ENCODE measurements around the gene SLC25A26.

The SLC25A26 gene

DNA sequence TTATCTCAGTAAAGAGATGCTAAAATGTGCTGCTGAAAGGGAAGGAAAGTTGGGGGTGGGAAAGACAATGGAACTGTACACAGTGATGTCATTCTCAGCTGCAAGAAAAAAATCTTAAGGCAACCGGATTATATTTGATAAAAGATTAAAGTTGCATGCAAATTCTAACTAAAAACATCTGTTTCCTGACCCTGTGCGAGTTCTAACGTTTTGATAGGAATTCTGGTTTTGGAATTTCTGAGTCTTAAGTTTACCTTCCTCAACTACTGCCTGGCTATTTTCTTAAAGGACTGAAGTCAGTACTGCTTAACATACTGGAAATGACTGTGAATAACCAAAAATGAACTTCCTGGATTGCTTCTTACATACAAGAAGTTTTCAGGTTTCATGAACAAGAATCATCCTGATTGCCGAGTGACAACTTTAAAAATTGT lies 115.5 kb downstream of the SLC25A26 start:
- no peak for FAIRE-seq

- FAIRE-seq, result no peak
These were observed 118.1 kb downstream of the SLC25A26 start for GRCh38 chr3:66338927-66339326.

- no peak for FAIRE-seq
These were observed 122.0 kb downstream of the SLC25A26 start for GRCh38 chr3:66342717-66343356.

DNA sequence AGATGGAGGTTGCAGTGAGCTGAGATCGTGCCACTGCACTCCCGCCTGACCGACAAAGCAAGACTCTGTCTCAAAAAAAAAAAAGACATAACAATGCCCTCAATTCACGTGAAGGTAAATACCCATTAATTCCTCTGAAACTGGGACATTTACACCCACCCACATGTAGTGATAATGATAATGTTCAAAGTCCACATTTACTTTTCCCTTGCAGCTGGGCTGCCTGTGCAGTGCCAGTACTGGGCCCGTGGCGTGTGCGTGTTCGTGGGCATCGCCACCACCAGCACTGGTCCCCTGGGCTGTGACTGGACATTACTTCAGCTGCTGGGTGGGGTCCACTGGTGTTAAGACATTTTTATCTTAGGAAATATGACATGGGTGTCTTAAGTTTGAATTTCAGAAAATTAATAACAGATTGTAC lies 123.6 kb downstream of the SLC25A26 start:
- FAIRE-seq, result no peak

- no peak for FAIRE-seq
These were observed 124.2 kb downstream of the SLC25A26 start for GRCh38 chr3:66344848-66345578.

DNA sequence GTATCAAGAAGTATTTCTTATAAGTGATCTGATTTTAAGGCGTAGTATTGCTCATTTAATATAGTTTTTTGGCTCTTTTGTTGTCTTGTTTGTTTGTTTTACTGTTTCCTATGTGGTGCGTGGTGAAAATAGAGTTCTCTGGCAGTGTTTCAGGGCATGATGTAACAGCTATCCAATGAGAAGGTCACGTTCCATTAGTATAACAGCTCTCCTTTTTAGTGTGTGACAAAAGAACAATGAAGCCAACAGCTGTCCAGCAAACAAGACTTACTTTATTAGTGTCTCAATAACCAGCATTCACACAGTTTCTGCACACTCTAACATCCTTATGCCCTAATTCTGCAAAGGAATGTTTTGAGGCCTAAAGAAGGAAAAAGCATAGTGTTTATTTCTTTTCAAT lies 127.9 kb downstream of the SLC25A26 start:
- no peak for FAIRE-seq

GRCh38 chr3:66350601-66351000 lies 129.8 kb downstream of the SLC25A26 start:
- no peak for FAIRE-seq

DNA sequence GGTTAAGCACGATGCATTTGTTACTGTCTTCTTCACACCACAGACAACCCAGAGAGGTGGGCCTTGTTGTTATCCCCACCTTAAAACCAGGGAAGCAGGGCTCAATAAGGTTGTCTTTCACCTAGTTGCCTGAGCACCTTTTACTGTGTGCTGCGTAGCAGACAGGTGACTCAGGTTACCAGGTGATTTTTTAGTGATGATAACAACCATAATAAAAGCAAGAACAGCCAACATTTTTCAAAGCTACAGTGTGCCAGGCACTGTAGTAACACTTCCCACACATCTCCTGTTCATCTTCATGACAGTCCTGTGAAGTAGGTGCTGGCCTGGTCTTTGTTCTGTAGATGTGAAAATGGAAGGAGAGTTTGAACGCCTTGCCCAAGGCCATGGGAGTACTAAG lies 132.2 kb downstream of the SLC25A26 start:
- FAIRE-seq, result no peak

DNA sequence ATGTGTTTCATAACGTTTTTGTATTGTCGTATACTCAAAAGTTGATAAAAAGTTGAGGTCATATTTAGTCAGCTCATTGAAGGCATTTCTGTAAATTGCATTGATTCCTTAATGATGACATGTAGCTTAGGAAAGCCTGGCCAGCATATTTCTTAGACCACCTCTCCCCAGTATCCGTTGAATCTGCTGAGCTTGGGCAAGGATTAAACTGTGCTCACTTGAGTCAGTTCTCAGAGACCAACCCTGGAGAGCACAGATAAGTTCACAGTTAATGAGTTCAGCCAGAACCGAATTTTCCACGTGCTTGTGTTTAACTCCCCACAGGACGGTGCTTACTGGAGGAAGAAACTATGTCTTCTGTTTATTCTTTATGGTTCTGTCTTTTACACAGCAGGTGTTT lies 132.7 kb downstream of the SLC25A26 start:
- FAIRE-seq, result no peak

DNA sequence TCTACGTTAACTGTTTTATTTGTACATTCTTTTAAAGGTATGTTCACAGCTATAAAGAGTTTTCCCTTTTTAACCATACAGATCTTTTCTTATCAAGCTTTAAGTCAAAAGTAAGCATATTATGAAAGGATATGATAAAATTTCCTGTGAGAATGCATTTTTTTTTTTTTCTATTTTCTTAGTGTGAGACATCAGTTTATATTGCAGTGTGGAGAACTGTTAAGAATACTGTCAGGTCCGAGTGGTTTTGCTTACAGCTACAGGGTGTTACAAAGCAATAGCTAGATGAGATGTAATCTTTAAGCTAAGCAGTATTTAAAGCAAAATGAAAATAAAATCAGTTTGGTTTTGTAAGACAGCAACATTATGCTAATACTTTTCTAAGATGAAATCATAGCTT lies 133.2 kb downstream of the SLC25A26 start:
- FAIRE-seq, result no peak

DNA sequence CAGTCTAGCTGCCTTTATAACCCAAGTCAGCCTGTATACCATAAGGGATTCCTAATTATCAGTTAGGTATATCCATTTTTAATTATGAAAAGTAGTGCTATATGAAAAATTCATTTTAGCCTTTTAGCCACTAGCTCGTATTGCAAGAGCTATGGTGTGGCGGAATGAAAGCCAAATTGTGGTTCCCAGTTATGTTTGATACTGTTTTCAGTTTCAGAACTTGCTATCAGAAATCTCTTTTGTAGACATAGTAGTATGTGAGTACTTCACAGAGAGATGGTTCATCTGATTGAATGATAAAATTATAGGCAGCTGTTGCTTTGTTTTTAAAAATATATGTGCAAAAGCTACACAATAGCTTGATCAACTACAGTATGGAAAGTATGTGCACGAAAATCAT lies 134.6 kb downstream of the SLC25A26 start:
- FAIRE-seq, result no peak

DNA sequence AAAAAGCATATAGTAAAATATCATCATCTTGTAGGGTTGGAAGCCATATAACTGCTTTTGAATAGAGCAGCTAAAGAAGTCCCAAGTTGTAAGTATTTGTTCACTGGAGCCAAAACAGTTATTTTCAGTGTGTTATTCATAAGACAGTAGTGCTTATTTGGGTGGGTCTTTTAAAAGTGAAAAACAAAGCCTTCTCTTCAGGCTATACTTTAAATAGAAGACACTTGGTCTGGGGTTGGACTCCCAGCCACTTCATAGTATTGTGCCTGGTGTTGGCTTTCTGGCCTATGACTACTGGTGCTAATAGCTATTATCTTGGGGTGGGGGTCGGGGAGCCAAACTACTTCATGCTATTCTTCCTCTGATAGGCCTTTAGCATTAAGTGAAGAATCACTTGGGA lies 135.2 kb downstream of the SLC25A26 start:
- no peak for FAIRE-seq

DNA sequence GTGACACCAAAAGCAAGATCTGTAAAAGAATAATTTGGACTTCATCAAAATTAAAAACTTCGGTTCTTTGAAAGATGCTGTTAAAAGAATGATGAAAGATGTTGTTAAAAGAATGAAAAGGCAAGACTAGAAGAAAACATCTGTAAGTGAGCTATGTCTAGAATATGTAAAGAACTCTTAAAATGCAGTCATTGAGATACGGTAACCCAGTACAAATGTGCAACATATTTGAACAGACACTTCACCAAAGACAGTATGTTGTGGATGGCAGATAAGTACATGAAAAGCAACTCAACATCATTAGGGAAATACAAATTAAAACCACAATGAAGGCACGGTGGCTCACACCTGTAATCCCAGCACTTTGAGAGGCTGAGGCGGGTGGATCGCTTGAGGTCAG lies 140.6 kb downstream of the SLC25A26 start:
- FAIRE-seq, result no peak

- no peak for FAIRE-seq
These were observed 141.7 kb downstream of the SLC25A26 start for GRCh38 chr3:66362541-66362941.

GRCh38 chr3:66363148-66363547 lies 142.3 kb downstream of the SLC25A26 start:
- FAIRE-seq, result no peak

GRCh38 chr3:66365080-66365479 lies 144.3 kb downstream of the SLC25A26 start:
- no peak for FAIRE-seq

- no peak for FAIRE-seq
These were observed 145.9 kb downstream of the SLC25A26 start for GRCh38 chr3:66366747-66367146.

DNA sequence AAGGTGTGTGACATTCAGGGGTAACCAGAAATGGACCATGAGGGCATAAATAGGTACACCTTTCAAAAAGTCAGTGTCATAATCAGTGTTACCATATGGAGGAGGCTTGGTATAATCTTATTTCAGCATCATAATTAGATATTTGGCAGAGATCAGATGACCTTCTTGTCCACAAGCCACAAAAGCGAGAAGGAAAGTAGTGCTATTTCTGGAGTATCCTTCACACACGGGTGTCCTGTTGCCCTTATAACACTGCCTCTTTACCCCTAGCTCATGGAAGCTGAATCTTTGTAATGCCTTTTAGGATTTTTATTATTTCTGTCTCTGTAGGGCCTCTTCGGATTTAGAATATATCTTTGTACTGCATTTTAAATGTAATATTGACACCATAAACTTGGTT lies 147.2 kb downstream of the SLC25A26 start:
- FAIRE-seq, result no peak

DNA sequence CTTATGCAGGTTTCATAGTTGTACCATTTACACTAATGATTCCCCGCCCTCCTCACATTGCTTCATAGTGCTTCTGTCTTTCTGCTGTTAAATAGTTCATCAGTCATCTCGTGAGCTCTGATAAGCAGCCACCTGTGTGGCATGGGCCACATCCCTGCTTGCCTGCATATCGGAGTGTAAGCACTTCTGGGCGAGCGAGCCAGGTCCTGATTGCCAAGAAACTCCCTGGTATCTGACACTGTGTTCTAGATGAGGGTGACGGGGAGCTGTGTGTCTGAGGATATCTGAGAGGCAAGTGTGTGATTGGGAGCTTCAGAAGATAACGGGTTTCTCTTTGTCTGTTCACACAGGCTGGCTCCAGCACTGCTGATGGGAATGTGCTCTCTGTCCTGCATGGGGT lies 149.4 kb downstream of the SLC25A26 start:
- FAIRE-seq, result no peak

GRCh38 chr3:66371432-66371831 lies 150.6 kb downstream of the SLC25A26 start:
- no peak for FAIRE-seq

GRCh38 chr3:66372681-66373350 lies 152.0 kb downstream of the SLC25A26 start:
- no peak for FAIRE-seq

GRCh38 chr3:66376568-66376967 lies 155.8 kb downstream of the SLC25A26 start:
- no peak for FAIRE-seq

DNA sequence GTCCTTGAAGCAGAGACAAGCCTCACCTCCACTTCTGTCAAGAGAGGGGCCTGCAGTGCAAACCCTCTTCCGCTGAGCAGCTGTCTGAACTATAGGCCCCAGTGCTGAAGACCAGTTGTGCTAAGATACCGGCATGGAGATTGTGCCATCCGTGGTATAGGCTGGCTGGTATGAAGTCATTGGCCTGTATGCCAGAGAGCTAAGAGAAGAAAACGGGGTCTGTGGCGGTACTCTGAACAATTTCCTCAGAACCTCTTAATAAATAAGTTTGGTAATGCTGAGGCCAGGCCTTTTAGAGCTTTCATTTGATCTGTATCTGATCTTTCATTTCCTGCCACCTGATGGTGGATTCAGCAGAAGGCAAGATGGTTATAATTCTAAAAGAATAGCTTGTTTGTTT lies 157.0 kb downstream of the SLC25A26 start:
- FAIRE-seq, result no peak

GRCh38 chr3:66378256-66378655 lies 157.5 kb downstream of the SLC25A26 start:
- FAIRE-seq, result no peak
